Measurements from ENCODE around the gene AAK1.

DNA sequence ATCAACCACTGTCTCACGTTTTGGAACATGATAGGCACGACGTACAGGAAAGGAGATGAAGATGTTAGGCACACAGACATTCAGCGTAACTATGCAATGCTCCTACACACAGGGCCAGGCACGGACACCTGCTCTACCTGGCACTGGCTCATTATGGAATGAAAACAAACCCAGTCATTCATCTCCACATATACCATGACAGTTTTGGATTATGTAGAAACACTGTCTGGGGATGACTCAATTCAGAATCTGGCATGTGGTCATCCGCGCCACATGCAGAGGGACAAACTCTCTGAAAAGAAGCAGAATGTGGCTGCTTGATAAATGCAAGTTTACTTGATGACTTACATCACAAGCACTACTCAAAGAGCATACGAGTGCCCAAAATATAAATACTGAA, 176.8 kb downstream of the AAK1 start:
- no peak for TF ChIP-seq POLR2A (IDR thresholded peaks at IDR 0.05)
- TF ChIP-seq, protein P1, sequence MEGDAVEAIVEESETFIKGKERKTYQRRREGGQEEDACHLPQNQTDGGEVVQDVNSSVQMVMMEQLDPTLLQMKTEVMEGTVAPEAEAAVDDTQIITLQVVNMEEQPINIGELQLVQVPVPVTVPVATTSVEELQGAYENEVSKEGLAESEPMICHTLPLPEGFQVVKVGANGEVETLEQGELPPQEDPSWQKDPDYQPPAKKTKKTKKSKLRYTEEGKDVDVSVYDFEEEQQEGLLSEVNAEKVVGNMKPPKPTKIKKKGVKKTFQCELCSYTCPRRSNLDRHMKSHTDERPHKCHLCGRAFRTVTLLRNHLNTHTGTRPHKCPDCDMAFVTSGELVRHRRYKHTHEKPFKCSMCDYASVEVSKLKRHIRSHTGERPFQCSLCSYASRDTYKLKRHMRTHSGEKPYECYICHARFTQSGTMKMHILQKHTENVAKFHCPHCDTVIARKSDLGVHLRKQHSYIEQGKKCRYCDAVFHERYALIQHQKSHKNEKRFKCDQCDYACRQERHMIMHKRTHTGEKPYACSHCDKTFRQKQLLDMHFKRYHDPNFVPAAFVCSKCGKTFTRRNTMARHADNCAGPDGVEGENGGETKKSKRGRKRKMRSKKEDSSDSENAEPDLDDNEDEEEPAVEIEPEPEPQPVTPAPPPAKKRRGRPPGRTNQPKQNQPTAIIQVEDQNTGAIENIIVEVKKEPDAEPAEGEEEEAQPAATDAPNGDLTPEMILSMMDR (IDR thresholded peaks at IDR 0.05): no peak
